Measurements from ENCODE around the gene DST. TPM values are rescaled to one million over a fixed set of nuclear protein-coding genes. Genes with fewer than 3 reads are reported as not detected.

DST gene
- total and polyA plus RNA-seq, 2 of the 8 experiments (the other 6 are each of a cell fraction or from before 2014, with no cell fraction given): 49.4 to 116 TPM

- Histone ChIP-seq H3K27ac (ENCODE audit: low read depth, low read length) (no peak overlapping the region), H3K36me3 (ENCODE audit: control insufficient read depth in 2 of 4, insufficient read depth in 4 of 4, low read length in 3 of 4) (no peaks in the 10 kb centered on the region), H3K4me1 (replicated peaks in 1 of 4; ENCODE audit: control insufficient read depth in 3 of 4, insufficient read depth in 4 of 4, low read length in 3 of 4) (peaks cover 0 to 5% (median 2%) of the 10 kb centered on the region in 4 experiments; a peak in 5 of 7 replicates), H3K14ac (ENCODE audit: insufficient read length) (no peak overlapping the region), H4K8ac (ENCODE audit: extremely low read depth, insufficient read depth, low read length) (no peak overlapping the region), H3K18ac (ENCODE audit: extremely low read depth, low read length) (no peak overlapping the region), H3K9ac (replicated peaks in 1 of 4; ENCODE audit: extremely low read depth in 1 of 4, low read depth in 3 of 4, low read length in 3 of 4) (no peak overlapping the region), H2AFZ (ENCODE audit: low read length) (no peak overlapping the region), H3K4ac (replicated peaks; ENCODE audit: insufficient read length, low read depth, low read length) (no peak overlapping the region), H2BK120ac (replicated peaks; ENCODE audit: low read depth, low read length) (no peak overlapping the region), H4K20me1 (replicated peaks in 1 of 2; ENCODE audit: control insufficient read depth in 1 of 2, insufficient read depth in 2 of 2, low read length in 2 of 2) (no peaks in the 10 kb centered on the region), H2BK5ac (ENCODE audit: low read depth, low read length) (no peak overlapping the region), H3K23me2 (ENCODE audit: low read depth, low read length) (no peaks in the 10 kb centered on the region; the same call in 1 of the 2 replicates), H3K23ac (ENCODE audit: insufficient read length) (no peak overlapping the region), H4K5ac (ENCODE audit: insufficient read length, low read depth, low read length) (no peak overlapping the region), H3K4me3 (ENCODE audit: extremely low read depth in 1 of 4, insufficient read depth in 2 of 4, low read depth in 3 of 4, low read length in 4 of 4) (no peak overlapping the region), H3K56ac (replicated peaks; ENCODE audit: insufficient read length, low read depth, low read length) (no peak overlapping the region), H2BK15ac (ENCODE audit: low read length) (no peak overlapping the region), H2BK20ac (ENCODE audit: low read length) (no peak overlapping the region), H3K27me3 (replicated peaks in 1 of 4; ENCODE audit: control insufficient read depth in 3 of 4, extremely low read depth in 1 of 4, insufficient read depth in 3 of 4, low read length in 3 of 4) (no peaks in the 10 kb centered on the region), H2AK5ac (ENCODE audit: low read depth, low read length) (no peak overlapping the region), H3K79me1 (ENCODE audit: low read depth, low read length) (no peaks in the 10 kb centered on the region), H2BK12ac (ENCODE audit: low read depth, low read length) (no peak overlapping the region), H3K4me2 (ENCODE audit: insufficient read depth in 1 of 2, low read depth in 2 of 2, low read length in 2 of 2) (no peak overlapping the region), H3K9me3 (ENCODE audit: insufficient read depth in 2 of 2, low read depth in 1 of 2, low read length in 1 of 2) (no peaks in the 10 kb centered on the region), H3K79me2 (ENCODE audit: control insufficient read depth in 1 of 2, insufficient read depth in 2 of 2, low read length in 2 of 2) (peaks cover 0 to 11% of the 10 kb centered on the region in 2 experiments; a peak in 2 of 4 replicates), H4K91ac (replicated peaks; ENCODE audit: insufficient read length, low read length) (no peak overlapping the region)
- CTCF ChIA-PET (ENCODE audit: partially characterized antibody): no interaction called here
- POLR2A ChIA-PET (ENCODE audit: partially characterized antibody): no interaction called here
- DNase-seq (ENCODE audit: low read depth in 1 of 2, low spot score in 2 of 2) (no peak), FAIRE-seq (no peak)
- WGBS, 2 experiments (ENCODE audit: extremely low coverage in 1 of 2, insufficient coverage in 1 of 2, insufficient read length in 1 of 2, insufficient replicate concordance in 2 of 2, low coverage in 1 of 2, low lambda C conversion rate in 2 of 2, missing lambda C conversion rate in 1 of 2): 90% methylated on average over 3 of the region's 3 CpGs; no CpG with 5 or more reads in 1 of the 2 experiments
- TF ChIP-seq HDAC6 (IDR thresholded peaks at IDR 0.05; ENCODE audit: low read depth, low read length) (no peak), SIRT6 (IDR thresholded peaks at IDR 0.05; ENCODE audit: low read length) (no peak), CHD2 (IDR thresholded peaks at IDR 0.05; ENCODE audit: low read length) (no peak), KDM4A (IDR thresholded peaks at IDR 0.05; ENCODE audit: low read depth, low read length, severe bottlenecking) (no peak), SP1 (IDR thresholded peaks at IDR 0.05; ENCODE audit: low read depth, low read length) (no peak), SAP30 (IDR thresholded peaks at IDR 0.05; ENCODE audit: insufficient read depth, insufficient replicate concordance, low read length) (no peak), EZH2 (IDR thresholded peaks at IDR 0.05; ENCODE audit: low read depth, low read length, severe bottlenecking) (no peak), BRCA1 (IDR thresholded peaks at IDR 0.05; ENCODE audit: low read depth, low read length) (no peak), TBP (IDR thresholded peaks at IDR 0.05; ENCODE audit: low read depth, low read length) (no peak), TAF1 (IDR thresholded peaks at IDR 0.05; ENCODE audit: low read depth, low read length) (no peak), CEBPB (IDR thresholded peaks at IDR 0.05; ENCODE audit: low read depth, low read length) (no peak)
- TF ChIP-seq, protein P1, sequence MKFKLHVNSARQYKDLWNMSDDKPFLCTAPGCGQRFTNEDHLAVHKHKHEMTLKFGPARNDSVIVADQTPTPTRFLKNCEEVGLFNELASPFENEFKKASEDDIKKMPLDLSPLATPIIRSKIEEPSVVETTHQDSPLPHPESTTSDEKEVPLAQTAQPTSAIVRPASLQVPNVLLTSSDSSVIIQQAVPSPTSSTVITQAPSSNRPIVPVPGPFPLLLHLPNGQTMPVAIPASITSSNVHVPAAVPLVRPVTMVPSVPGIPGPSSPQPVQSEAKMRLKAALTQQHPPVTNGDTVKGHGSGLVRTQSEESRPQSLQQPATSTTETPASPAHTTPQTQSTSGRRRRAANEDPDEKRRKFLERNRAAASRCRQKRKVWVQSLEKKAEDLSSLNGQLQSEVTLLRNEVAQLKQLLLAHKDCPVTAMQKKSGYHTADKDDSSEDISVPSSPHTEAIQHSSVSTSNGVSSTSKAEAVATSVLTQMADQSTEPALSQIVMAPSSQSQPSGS (IDR thresholded peaks at IDR 0.05; ENCODE audit: low read length): no peak
- TF ChIP-seq, protein P2, sequence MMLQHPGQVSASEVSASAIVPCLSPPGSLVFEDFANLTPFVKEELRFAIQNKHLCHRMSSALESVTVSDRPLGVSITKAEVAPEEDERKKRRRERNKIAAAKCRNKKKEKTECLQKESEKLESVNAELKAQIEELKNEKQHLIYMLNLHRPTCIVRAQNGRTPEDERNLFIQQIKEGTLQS (IDR thresholded peaks at IDR 0.05; ENCODE audit: insufficient read depth, low read depth, low read length): no peak
These were observed 14.7 kb upstream of the DST start for GRCh38 chr6:56657354-56657753.
